Iris pigment epithelial cell (primary cell): ENCODE data around the gene SPTLC2.
"Not testable (repeated sequence)": the region's sequence is repeated elsewhere in the genome, so short reads cannot be mapped to it uniquely, and the experiment has no call there.

Experiments used
- DNase-seq: peaks from one replicate; pipeline ENCODE4 v3.0.0-alpha.2; 2011; ENCODE audit warnings: low read depth

SPTLC2 gene, protein sequence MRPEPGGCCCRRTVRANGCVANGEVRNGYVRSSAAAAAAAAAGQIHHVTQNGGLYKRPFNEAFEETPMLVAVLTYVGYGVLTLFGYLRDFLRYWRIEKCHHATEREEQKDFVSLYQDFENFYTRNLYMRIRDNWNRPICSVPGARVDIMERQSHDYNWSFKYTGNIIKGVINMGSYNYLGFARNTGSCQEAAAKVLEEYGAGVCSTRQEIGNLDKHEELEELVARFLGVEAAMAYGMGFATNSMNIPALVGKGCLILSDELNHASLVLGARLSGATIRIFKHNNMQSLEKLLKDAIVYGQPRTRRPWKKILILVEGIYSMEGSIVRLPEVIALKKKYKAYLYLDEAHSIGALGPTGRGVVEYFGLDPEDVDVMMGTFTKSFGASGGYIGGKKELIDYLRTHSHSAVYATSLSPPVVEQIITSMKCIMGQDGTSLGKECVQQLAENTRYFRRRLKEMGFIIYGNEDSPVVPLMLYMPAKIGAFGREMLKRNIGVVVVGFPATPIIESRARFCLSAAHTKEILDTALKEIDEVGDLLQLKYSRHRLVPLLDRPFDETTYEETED

DNA sequence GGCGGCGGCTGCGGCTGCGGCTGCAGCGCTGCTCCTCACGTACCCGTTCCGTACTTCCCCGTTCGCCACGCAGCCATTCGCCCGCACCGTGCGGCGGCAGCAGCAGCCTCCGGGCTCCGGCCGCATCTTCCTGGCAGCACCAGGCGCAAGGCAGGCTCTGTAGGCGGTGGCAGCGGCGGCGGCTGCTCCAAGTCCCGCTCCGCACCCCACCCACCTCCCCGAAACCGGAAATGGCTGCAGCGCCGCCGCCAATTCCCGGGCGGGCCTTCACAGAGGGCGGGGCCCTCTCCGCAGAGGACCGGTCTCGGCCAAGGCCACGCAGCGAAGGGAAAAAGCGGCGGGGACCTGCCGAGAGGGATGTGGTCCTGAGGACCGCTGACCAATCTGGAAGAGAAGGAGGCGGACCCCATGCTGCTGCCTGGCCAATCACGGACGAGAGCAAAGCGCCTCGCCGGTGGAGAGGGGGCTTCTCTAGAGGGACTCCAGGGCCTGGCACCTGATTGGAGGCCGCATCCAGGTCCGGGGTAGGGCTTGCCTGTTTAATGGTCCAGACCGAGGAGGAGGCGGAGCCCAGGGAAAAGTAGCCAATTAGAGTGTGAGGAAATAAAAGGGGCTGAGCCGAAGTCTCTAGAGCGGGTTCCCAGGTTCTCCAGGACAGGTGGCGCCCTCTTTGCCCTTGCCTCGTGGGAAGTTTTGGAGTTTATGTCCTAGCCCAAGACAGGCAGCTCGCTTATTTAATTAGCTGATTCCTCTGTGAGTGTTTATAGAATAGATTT is at the start of gene SPTLC2:
Gene SPTLC2 (minus strand): TSS at position 184 of the 776 bp plus-strand sequence. CDS start 58 bp downstream, at position 126.
- peak; percentile 100 for DNase-seq

DNA sequence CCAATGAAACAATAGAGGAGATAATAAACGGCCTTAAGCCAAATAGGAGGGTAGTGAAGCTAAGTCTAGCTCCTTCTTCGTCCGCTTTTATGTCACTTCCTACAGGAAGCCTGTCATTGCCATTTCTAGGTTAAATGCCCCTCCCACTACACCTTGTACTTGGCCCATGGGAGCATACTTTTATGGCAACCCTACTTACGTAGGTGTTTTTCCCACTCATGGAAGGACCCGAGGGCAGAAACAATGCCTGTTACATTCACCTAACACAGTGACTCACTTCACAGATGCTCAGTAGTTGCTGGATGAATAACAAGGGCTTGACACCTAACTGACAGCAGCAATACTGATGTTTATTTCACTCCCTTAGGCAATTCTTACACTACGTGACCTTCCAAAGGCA is 46.9 kb upstream of the SPTLC2 start:
- DNase-seq, result peak; percentile 72

DNA sequence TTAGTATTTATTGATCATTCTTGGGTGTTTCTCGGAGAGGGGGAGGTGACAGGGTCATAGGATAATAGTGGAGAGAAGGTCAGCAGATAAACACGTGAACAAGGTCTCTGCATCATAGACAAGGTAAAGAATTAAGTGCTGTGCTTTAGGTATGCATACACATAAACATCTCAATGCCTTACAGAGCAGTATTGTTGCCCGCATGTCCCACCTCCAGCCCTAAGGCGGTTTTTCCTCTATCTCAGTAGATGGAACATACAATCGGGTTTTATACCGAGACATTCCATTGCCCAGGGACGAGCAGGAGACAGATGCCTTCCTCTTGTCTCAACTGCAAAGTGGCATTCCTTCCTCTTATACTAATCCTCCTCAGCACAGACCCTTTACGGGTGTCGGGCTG is 45.1 kb upstream of the SPTLC2 start:
- DNase-seq, result not testable (repeated sequence)

DNA sequence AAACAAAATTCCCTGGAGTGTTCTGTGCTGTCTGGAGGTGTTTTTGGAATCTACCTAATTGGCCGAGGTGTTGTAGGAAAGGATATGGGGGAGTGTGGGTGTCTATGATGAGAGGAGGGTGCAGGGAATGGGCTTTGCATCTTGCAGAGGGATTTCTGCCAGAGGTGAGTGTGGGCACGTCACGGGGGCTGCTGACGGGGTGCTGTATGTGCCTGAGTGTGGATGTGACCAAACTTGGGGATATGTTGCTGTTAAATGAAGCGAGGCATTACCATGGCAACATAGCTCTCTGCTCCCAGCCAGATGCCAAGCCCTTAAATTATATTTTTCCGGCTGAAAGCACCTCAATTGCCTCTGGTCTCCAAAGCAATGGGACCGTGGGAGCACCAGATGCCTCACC is 44.3 kb upstream of the SPTLC2 start:
- DNase-seq, result no peak

DNA sequence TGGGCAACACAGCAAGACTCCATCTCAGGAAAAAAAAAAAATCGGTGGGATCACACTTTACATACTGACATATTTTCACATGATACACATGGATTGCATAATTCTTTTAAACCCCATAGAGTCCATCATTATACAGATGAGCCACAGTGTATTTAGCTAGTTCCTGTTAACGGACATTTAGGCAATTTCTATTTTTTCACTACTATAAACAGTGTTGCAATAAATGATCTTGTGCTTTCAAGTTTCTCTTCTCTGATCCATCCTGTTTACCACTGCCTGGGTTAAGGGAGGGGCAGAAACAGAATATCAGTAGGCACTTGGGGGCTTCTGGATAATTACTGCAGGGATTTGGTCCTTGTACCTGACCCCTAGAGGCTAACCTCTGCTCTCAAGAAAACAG is 43.4 kb upstream of the SPTLC2 start:
- peak; percentile 59 for DNase-seq

DNA sequence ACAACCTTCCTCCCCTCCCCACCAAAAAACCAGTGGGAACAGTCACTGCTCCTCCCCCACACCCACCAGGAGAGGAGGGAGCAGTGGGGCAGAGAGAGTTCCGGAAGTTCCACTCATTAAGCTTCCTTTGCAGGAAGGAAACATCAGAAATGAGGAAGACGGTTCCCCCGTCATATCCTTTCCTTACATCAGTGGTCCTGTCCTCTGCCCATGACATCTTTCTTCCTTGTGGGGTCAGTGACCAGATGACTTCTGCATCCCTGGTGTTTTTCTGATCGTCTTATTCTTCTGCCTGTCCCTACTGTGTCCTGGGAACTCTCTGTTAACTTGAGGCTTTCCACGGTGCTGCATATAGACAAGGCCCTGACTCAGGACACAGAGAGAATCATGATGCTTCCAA is 40.8 kb upstream of the SPTLC2 start:
- no peak for DNase-seq

DNA sequence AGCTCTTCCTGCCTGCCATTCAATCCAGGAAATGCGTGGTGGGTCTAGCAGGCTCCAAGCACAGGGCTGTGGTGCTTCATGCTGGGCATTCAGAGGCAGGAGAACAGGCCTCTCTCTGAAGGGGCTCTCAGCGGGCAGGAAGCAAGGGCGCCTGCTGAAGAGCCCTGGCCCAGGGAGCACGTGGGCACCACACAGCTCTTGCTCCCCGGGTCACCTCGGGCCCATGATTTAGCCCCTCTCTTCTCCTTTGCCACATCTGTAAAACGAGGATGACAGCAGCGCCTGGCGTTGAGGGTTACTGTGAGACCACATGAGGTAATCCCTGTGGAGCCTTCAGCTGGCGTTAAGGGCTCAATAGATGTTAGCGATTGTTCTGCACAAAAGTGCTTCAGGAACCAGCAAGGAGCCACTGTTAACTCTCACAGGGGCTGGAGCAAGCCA is 37.6 kb upstream of the SPTLC2 start:
- DNase-seq, result no peak

DNA sequence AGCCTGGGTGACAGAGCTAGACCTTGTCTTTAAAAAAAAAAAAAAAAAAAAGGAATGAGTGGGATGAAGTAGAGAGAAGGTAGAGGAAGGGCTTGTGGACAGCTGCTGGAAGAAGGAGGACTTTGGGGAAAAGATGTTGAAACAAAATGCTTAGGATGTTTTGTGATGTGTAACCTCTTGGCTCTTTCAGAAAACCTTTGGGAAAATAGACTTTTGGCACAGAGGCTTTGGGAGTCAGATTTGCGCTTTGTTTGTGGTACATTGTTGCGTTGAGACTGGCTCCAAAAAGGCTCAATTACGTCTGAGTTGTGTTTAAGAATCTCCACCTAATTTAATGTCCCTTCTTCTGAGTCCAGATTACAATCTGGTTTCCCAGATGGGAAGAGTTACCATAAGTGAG is 32.9 kb upstream of the SPTLC2 start:
- no peak for DNase-seq

DNA sequence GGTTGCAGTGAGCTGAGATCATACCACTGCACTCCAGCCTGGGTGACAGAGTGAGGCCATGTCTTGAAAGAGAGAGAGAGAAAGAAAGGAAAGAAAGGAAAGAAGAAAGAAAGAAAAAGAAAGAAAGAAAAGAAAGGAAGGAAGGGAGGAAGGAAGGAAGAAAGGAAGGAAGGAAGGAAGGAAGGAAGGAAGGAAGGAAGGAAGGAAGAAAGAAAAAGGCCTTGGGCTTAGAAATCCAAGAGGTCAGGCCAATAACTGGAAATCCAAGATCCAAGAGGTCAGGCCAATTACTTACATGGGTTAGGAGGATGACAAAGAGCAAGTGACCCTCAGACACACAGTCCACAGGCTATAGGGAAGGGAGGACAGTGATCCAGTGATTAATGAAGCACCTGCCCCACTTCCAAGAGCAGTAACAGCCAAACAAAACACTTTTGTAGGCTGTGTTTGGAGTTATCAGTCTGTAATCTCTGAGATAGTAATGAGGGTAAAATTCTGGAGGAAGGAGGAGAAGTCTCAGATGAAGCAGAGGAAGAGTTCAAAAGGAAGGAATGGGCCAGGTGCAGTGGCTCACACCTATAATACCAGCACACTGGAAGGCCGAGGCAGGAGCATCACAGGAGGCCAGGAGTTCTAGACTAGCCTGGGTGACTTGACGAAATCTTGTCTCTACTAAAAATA is 32.2 kb upstream of the SPTLC2 start:
- DNase-seq, result no peak

DNA sequence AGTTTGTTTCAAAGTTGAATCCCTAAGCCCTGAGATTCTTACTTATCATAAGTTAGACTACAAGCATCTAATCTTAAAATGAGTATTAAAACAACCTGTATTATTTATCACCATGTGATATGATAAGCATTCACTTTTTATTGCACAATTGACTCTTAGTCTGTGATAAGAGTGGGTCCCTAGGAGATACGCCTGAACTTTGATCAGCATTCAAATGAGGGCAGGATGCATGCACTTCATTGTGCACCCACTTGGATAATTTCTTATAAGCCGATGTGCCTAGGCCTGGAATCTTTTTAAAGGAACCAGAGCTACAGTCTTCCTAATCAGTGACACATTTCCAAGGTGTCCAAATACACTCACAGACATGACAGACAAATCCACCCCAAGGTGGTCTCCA is 31.4 kb upstream of the SPTLC2 start:
- no peak for DNase-seq

DNA sequence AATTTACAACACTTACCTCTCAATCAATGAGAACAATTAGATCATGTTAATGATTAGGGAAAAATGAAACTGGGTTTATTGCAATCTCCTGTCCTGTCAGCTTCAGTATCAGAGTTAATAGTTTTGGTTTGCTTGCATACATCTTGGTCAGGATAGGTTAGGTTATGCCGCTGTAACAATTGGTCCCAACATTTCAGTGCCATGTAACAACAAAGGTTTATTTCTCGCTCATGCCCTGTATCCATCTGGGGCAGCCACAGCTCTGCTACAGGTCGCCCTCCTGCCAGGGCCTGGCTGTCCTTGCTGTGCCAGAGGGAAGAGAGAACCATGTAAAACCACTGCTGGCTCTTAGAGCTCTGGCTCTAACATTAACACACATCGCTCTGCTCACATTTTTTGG is 30.5 kb upstream of the SPTLC2 start:
- DNase-seq, result no peak

DNA sequence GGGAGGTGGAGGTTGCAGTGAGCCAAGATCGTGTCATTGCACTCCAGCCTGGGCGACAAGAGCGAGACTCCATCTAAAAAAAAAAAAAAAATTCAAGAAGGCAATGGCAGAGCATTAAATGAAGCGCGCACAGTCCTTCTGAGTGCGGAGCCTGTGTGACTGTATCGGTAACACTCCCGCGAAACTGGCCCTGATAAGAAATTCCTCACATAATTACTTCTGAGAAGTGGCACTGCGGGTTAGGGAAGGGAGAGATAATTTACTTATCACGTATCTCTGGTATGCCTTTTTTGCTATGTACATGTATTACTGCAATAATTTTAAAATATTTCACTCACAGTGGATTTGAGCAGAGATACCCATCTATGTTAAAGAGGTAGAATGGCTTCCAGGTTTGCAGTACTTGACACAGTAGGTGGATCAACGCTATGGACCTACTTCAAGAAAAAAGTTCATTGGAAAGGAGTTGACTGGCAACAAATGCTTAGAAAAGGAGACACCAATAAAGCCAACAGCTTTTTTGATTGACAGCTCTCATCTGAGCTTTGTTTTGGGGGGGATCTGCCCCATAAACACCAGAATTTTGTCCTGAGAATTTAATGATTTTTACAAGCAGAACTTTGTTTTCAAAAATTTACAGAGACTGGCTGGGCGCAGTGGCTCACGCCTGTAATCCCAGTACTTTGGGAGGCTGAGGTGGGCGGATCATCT is 29.2 kb upstream of the SPTLC2 start:
- DNase-seq, result no peak

DNA sequence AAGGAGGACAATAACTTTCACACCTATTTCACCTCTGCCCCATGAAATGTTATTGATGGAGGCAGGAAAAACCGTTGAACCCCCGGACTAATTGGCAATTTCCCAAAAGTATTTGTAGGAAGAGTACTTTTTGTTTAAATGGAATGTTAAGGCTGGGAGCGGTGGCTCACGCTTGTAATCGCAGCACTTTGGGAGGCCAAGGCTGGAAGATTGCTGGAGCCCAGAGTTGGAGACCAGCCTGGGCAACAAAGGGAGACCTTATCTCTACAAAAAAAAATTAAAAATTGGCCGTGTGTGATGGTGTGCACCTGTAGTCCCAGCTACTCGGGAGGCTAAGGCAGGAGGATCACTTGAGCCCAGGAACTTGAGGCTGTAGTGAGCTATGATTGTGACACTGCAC is 26.0 kb upstream of the SPTLC2 start:
- DNase-seq, result no peak

DNA sequence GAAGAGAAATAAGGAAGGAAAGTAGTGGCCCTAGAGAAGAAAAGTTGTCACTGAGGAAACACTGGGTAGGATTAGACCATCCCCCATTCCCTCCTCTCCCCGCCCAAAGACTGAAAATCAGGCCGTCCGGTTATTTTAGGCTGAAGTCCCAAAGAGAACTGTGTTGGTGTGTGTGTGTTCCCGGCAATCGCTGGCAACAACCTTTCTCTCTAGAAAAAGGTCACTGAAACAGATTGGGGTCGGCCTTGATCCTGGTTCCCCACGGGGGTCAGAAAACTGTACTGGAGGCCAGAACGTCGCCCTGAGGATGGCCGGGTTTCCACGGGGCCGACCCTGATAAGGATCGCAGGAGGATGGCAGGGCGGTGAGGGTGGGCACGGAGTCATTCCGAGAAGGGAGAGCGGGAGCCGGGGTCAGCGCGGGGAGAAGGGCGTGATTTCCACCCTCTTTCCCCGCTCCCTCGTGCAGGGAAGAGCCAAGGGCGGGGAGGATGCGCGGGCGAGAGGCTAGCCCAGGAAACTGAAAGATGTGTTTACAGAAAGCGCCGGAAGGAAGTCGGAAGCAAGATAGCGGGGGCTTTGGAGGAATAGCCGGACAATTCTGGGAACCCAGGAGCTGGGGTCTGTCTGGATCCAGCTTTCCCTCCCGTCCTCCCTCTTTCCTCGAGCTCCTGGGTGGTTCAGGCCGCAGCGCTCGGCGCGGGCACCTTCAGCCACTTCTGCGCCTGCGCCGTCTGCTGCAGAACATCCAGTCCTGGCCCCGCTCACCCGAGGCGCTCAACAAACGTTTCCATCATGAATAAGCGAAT is 25.3 kb upstream of the SPTLC2 start:
- DNase-seq, result peak; percentile 74

DNA sequence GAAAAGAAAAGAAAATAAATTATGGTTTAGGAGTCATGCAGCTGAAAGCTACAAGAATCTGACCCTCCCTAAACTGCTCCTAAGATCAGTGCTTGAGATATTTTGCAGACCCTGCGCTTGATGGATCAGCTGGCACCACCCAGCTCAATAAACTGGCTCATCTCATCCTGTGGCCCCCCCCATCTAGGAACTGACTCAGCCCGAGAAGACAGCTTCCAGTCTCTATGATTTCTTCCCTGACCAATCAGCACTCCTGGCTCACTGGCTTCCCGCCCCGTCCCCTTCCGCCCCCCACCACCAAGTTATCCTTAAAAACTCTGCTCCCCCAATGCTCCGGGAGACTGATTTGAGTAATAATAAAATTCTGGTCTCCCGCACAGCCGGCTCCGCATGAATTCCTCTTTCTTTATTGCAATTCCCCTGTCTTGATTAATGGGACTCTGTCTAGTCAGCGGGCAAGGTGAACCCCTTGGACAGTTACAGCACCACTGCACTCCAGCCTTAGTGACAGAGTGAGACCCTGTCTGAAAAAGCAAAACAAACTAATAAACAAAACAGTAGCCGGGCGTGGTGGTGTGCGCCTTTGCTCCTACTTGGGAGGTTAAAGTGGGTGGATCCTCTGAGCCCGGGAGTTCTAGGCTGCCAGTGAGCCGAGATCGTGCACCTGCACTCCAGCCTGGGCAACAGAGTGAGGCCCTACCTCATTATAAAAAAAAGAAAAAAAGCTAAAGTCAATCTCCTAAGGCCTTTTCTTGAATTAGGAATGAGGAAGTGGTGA is 24.5 kb upstream of the SPTLC2 start:
- DNase-seq, result peak; percentile 42

DNA sequence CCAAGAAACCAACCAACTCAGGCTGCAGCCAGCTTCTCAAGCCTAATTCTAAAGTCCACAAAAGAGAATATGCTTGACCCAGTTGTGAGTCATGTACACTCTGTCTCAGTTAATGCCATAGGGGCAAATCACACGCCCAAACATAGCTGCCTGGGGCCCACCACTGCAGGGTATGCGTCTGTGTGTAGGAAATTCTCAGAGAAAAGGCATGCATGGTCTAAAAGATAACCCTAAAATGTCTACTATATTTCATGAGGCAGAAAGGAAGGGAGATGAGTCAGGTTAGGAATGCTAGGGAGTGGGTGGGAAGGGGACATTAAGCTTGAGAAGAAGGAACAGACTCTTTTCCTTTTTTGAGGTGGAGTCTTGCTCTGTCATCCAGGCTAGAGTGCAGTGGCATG is 22.3 kb upstream of the SPTLC2 start:
- peak; percentile 85 for DNase-seq

DNA sequence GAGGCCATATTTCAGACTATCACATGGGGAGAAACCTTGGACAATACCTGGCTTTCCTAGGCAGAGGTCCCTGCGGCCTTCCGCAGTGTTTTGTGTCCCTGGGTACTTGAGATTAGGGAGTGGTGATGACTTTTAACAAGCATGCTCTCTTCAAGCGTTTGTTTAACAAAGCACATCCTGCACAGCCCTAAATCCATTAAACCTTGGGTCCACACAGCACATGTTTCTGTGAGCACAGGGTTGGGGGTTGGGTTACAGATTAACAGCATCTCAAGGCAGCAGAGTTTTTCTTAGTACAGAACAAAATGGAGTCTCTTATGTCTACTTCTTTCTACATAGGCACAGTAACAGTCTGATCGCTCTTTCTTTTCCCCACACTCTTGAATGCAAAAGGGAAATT is 19.4 kb upstream of the SPTLC2 start:
- not testable (repeated sequence) for DNase-seq

DNA sequence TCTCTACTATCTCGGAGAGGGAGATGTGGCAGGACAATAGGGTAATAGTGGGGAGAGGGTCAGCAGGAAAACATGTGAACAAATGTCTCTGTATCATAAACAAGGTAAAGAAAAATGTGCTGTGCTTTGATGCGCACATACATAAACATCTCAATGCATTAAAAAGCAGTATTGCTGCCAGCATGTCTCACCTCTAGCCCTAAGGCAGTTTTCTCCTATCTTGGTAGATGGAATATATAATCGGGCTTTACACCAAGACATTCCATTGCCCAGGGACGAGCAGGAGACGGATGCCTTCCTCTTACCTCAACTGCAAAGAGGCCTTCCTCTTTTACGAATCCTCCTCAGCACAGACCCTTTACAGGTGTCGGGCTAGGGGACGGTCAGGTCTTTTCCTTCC is 19.0 kb upstream of the SPTLC2 start:
- DNase-seq, result not testable (repeated sequence)

DNA sequence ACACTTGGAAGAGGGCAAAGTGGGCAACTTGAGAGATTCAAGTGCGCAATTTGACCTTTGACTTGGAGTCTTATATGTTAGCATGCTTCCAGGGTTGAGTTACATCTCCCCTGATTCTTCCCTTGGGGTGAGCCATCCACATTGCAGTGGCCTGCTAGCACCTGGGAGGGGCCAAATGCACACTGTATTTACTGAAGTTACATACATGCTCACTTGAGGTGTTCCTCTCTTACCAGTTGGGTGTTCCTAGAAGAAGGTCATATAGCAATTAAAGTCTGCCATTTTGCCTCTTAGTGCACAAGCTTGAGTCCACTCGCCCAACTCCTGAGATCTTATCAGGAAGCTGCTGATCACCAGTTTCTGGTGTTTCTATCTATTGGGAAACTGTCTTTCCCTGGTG is 13.7 kb upstream of the SPTLC2 start:
- DNase-seq, result no peak

DNA sequence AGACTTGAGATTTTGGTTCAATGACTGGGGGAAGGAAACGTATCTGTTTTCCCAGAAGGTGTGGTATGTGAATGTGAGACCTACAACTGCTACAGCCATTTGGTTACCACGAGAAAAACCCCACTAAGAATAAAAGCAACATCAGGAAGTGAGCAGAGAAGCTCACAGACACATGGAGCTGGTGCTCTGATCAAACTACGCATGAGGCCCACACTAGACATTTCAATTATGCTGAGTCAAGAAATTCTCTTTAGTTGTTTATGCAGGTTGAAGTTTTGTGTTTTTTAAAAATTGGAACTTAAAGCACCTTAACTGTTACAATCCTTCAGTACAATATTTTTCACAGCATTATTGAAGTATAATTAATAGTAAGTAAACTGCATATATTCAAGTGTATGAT is 8.9 kb upstream of the SPTLC2 start:
- no peak for DNase-seq
